HG02759 (cell line): ENCODE results near the gene WIZ.
A peak's percentile ranks its signal among the peaks of the same experiment; 100 is the strongest.
"Not testable (repeated sequence)": the region's sequence is repeated elsewhere in the genome, so short reads cannot be mapped to it uniquely, and the experiment has no call there.

ENCODE experiments used
- ATAC-seq: cut with Tn5 transposase; IDR thresholded peaks from one replicate; pipeline ENCODE4 v1.9.1; 2021; ENCODE audit warnings: mild to moderate bottlenecking, moderate library complexity; ENCODE audit not compliant: unreplicated experiment

Gene WIZ

DNA sequence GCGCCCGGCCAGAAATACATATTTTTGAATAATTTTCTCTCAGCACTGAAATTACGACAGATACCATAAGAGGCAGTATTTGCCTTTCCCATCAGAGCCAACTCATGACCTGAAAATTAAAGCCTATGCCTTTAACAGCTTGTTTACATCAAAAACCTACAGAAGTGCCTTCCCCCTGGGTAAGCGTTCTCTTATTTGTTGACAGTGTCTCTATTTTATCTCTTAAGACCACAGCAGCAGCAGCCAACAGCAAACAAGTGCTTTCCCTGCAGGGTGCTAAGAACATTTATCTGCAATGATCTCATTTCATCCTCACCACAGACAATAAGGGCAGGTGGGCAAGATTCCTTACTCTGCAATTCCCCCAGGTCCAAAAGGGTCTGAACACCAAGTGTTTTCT, 36.9 kb downstream of the WIZ start:
- no peak for ATAC-seq

- not testable (repeated sequence) for ATAC-seq
Observed at GRCh38 chr19:15411351-15411750, 38.4 kb downstream of the WIZ start.

DNA sequence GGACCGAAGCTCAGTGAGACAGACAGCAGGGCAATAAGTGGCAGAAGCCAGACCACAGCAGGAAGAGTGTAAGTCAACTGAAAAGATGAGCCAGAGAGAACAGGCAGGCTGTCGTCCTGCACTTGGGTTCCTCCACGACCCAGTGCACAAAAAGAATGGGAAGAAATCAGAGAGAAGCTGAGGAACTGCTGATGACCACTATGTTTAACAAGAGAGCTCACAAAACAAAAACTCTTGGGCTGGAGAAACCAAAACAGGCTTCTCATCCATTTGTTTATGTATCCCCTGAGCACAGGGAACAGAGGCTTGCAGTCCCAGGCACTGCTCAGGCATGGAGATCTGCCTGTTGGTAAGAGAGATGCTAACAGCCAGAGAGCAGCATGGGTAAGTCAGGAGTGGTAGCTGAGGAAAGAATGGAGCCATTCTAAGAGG, 45.0 kb downstream of the WIZ start:
- ATAC-seq: no peak

- no peak for ATAC-seq
Observed at GRCh38 chr19:15404097-15404779, 45.5 kb downstream of the WIZ start.

- no peak for ATAC-seq
Observed at GRCh38 chr19:15403151-15403531, 46.6 kb downstream of the WIZ start.

- no peak for ATAC-seq
Observed at GRCh38 chr19:15402411-15403150, 47.2 kb downstream of the WIZ start.

- no peak for ATAC-seq
Observed at GRCh38 chr19:15401397-15401710, 48.4 kb downstream of the WIZ start.

GRCh38 chr19:15400521-15401396, 49.0 kb downstream of the WIZ start:
- no peak for ATAC-seq

GRCh38 chr19:15399635-15400034, 50.1 kb downstream of the WIZ start:
- no peak for ATAC-seq

DNA sequence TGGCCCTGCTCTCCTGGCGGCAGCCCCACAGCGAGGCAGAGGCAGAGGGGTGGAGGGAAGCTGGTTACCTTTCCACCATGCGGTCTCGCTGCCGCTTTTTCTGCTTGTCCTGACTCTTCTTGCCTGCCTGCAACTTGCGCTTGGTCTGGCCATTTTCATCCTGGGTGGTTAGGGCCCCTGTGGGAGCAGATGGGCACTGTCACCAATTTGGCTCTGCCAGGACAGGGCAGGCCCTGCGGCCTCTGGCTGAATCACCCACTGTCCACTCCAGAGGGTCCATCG, 50.6 kb downstream of the WIZ start:
- ATAC-seq: no peak

DNA sequence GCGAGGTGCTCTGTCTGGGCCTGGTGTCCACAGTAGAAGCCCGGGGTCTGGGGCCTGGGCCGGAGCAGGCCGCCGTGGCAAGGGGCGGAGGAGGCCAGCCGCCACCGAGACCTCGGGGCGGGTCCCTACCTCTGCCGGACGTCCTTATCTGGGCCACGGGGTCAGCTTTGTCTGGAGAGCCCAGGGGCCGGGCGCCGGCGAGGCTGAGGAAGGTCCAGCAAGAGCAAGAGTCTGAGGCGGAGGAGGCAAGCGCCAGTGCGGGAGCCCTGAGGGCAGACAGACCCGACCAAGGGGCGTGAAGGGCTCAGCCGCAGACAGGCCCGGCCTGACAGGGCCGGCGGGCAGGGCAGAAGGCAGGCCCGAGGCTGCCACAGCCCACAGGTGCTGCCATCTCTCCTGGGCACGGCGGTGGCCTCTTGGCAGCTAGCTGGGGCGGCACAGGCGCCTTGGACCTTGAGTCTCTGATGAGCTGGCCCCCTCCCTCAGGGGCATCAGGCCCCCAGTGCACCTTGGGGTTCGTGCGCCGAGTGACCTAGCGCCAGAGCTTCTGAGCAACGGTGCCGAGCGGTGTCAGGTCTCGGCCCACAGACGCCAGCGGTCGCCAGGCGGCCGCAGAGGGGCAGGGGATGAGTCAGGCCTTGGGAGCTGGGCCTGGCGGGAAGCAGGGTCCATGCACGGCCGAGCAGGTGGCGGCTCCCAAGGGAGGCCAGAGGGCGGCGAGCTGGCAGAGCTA, 51.1 kb downstream of the WIZ start:
- no peak for ATAC-seq

DNA sequence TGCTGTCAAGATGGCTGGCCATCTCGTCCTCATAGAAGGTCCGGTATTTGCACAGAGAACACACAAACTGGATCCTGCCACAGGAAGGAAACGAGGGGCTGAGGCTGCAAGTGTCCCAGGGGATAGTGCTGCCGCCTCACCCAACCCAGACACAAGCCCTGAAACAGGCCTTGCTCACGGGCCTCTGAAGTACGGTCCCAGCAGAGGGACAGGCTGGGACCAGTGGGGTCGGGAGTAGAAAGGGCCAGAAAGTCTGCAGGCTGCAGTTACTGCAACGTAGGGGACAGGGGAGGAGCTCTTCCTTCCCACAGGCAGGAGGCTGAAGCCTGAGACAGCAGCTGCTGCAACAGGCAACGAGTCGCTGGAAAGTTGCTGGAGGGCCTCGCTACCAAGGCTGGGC, 52.0 kb downstream of the WIZ start:
- no peak for ATAC-seq

- ATAC-seq: no peak
Observed at GRCh38 chr19:15397236-15397635, 52.5 kb downstream of the WIZ start.

DNA sequence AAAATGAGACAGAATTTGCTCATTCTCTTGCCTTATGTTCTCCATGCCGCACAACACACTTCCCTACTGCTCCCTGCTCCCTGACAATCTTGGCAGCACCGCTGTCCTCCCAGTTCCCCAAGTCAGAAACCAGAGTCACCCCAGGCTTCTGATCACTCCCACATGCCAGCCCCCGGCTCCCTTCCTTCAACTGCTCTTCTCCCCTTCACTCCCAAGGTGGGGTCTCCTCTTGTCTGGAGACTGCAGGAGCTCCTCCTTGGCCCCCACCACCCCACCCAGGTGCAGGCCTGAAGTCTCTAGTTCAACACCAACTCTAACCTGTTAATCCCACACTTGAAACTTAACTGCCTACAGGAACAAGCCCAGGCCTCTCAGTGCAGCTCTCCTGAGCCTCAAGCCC, 53.3 kb downstream of the WIZ start:
- ATAC-seq: no peak

DNA sequence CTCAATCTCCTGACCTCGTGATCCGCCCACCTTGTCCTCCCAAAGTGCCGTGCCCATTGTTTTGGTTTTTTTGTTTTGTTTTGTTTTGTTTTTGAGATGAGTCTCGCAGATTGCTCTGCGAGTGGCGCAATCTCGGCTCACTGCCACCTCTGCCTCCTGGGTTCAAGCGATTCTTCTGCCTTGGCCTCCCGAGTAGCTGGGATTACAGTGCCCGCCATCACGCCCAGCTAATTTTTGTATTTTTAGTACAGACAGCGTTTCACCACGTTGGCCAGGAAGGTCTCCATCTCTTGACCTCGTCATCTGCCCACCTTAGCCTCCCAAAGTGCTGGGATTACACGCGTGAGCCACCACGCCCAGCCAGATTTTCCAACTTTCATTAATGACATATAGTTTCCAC, 54.5 kb downstream of the WIZ start:
- not testable (repeated sequence) for ATAC-seq

- ATAC-seq: no peak
Observed at GRCh38 chr19:15394426-15394825, 55.3 kb downstream of the WIZ start.

GRCh38 chr19:15393963-15394362, 55.8 kb downstream of the WIZ start:
- ATAC-seq: no peak

GRCh38 chr19:15390814-15391213, 58.9 kb downstream of the WIZ start:
- ATAC-seq: no peak

- no peak for ATAC-seq
Observed at GRCh38 chr19:15381864-15382263, 67.9 kb downstream of the WIZ start.

GRCh38 chr19:15381429-15381828, 68.3 kb downstream of the WIZ start:
- ATAC-seq: no peak

DNA sequence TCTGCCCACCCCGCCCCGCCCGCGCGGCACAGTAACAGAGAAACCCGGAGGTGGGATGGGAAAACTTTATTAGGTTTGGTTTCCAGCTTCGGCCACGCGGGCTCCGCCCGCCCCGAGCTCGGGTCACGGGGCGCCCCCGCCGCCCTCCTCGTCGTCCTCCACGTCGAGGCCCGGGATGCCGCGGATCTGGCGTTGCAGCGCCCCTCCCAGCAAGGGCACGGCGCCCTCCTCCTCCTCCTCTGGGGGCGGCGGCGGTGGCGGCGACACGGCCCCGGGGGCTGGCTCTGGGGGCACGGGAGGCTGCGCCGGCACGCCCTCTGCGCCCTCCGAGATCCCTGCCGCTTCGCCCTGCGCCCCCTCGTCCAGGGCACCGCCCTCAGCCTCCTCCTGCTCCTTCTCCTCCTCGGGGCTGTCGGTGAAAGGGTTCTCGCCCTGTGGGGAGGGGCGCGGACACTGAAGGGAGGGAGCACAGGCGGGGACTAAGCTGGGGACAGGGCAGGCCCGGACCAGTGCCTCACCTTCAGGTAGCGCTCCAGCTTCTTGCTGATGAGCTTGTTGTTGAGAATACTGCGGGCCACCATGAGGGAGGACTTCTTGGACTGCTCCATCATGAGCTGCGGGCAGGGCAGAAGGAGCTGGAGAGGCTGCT, 69.6 kb downstream of the WIZ start:
- ATAC-seq: peak; percentile 20
